Measurements from ENCODE around the gene GDF2. TPM values are rescaled to one million over a fixed set of nuclear protein-coding genes. Genes with fewer than 3 reads are reported as not detected.

GDF2 gene
- total and polyA plus RNA-seq, 2 of the 4 experiments (the other 2 are of a cell fraction), result under 0.01 TPM; not detected in 1

DNA sequence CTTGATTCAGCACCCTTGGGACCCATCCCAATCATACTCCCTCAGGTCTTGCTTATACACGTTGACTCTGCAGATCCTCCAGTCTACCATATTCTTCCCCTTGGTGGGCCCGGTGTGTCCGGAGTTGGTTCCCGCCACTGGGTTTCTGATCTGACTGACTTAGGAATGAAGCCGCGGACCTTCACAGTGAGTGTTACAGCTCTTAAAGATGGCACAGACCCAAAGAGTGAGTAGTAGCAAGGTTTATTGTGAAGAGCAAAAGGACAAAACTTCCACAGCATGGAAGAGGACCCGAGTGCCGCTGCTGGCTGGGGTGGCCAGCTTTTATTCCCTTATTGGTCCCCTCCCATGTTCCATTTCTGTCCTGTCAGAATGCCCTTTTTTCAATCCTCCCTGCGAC is 28.2 kb upstream of the GDF2 start:
- Histone ChIP-seq H2BK120ac (ENCODE audit: low read depth, low read length) (no peak overlapping the region), H3K36me3 (ENCODE audit: control insufficient read depth, insufficient read depth, low read length) (no peaks in the 10 kb centered on the region), H3K9me3 (ENCODE audit: control insufficient read depth, insufficient read depth, low read length) (no peaks in the 10 kb centered on the region; the same call in 1 of the 2 replicates), H3K14ac (replicated peaks; ENCODE audit: low read depth, low read length) (no peak overlapping the region), H2BK20ac (ENCODE audit: low read depth, low read length) (no peak overlapping the region), H2AK5ac (ENCODE audit: low read depth, low read length) (no peak overlapping the region), H3K4ac (ENCODE audit: low read depth, low read length) (no peak overlapping the region), H3K4me3 (ENCODE audit: insufficient read depth, low read depth, low read length) (no peak overlapping the region), H4K91ac (ENCODE audit: insufficient read depth, low read depth, low read length) (no peak overlapping the region), H3K18ac (ENCODE audit: low read depth, low read length) (no peak overlapping the region), H3K79me1 (ENCODE audit: low read depth in 1 of 2, low read length in 2 of 2) (no peaks in the 10 kb centered on the region), H3K4me2 (ENCODE audit: low read depth, low read length) (no peak overlapping the region), H3K27ac (ENCODE audit: insufficient read depth, low read length) (no peak overlapping the region), H4K20me1 (ENCODE audit: insufficient read depth, low read length) (no peaks in the 10 kb centered on the region), H3K56ac (ENCODE audit: extremely low read depth, insufficient read depth, low read length) (no peak overlapping the region), H3K4me1 (ENCODE audit: control insufficient read depth, insufficient read depth, low read length) (no peaks in the 10 kb centered on the region; the same call in 1 of the 2 replicates), H3K9ac (ENCODE audit: low read depth, low read length) (no peak overlapping the region), H2AFZ (replicated peaks; ENCODE audit: low read length, poor library complexity) (no peak overlapping the region), H3K23ac (ENCODE audit: low read depth, low read length) (no peak overlapping the region), H4K5ac (ENCODE audit: low read depth, low read length) (no peak overlapping the region), H2BK15ac (ENCODE audit: low read depth, low read length) (no peak overlapping the region), H3K27me3 (ENCODE audit: control insufficient read depth, insufficient read depth, low read length) (peaks cover 62% of the 10 kb centered on the region), H4K8ac (ENCODE audit: low read depth in 2 of 2, low read length in 2 of 2) (no peak overlapping the region), H3K9me1 (ENCODE audit: insufficient read depth, low read length) (no peaks in the 10 kb centered on the region), H2AK9ac (replicated peaks; ENCODE audit: low read depth, low read length, poor library complexity) (no peak overlapping the region), H2BK5ac (ENCODE audit: low read depth, low read length, poor library complexity, severe bottlenecking) (no peak overlapping the region)
- CTCF ChIA-PET, result no interaction called here
- WGBS, 2 experiments (ENCODE audit: extremely low coverage in 2 of 2, insufficient read length in 1 of 2), result no CpG with 5 or more reads among the region's 9 CpGs
- TF ChIP-seq CHD1 (IDR thresholded peaks at IDR 0.05; ENCODE audit: low read depth, low read length), result no peak
- no peak for TF ChIP-seq MAZ (IDR thresholded peaks at IDR 0.05; ENCODE audit: borderline replicate concordance, low read depth, low read length)
- TF ChIP-seq BHLHE40 (IDR thresholded peaks at IDR 0.05; ENCODE audit: low read depth, low read length), result no peak
- TF ChIP-seq RFX5 (IDR thresholded peaks at IDR 0.05; ENCODE audit: low read depth, low read length), result no peak
- TF ChIP-seq RCOR1 (IDR thresholded peaks at IDR 0.05; ENCODE audit: insufficient replicate concordance, low read length), result no peak
- TF ChIP-seq, protein P1, sequence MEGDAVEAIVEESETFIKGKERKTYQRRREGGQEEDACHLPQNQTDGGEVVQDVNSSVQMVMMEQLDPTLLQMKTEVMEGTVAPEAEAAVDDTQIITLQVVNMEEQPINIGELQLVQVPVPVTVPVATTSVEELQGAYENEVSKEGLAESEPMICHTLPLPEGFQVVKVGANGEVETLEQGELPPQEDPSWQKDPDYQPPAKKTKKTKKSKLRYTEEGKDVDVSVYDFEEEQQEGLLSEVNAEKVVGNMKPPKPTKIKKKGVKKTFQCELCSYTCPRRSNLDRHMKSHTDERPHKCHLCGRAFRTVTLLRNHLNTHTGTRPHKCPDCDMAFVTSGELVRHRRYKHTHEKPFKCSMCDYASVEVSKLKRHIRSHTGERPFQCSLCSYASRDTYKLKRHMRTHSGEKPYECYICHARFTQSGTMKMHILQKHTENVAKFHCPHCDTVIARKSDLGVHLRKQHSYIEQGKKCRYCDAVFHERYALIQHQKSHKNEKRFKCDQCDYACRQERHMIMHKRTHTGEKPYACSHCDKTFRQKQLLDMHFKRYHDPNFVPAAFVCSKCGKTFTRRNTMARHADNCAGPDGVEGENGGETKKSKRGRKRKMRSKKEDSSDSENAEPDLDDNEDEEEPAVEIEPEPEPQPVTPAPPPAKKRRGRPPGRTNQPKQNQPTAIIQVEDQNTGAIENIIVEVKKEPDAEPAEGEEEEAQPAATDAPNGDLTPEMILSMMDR (conservative IDR thresholded peaks at IDR 0.05; ENCODE audit: low read depth, low read length), result no peak
- intact Hi-C loops (cut with micrococcal nuclease), result no loop called here
- in situ Hi-C loops (cut with MboI; ENCODE audit: low sequenced_read_pairs), result no loop called here
- no peak for DNase-seq
- no TSS peak for BruUV-seq (replicated peaks)
- dilution Hi-C loops (cut with HindIII; ENCODE audit: low sequenced_read_pairs, unreplicated experiment), result no loop called here
- POLR2A ChIA-PET (ENCODE audit: unreplicated experiment), result no interaction called here
- ATAC-seq (ENCODE audit: low read depth), result no peak
